22Rv1 (cell line): ENCODE measurements around the gene ZNF282.

Source experiments
- CTCF ChIP-seq: fragments of 450-650 bp; IDR thresholded peaks from 2 replicates; pipeline ENCODE4 v1.5.1; 2017; ENCODE audit warnings: mild to moderate bottlenecking
- ZFX ChIP-seq: fragments of 450-650 bp; IDR thresholded peaks from 2 replicates; pipeline ENCODE4 v1.6.1; 2017; ENCODE audit warnings: antibody characterized with exemption, borderline replicate concordance

GRCh38 chr7:149245744-149246143 is 50.4 kb downstream of the ZNF282 start:
- no peak for TF ChIP-seq CTCF
- no peak for TF ChIP-seq ZFX
